Activated CD8-positive, alpha-beta memory T cell treated with anti-CD3 and anti-CD28 coated beads, Interleukin-2, amount 50 U/mL, for 4 hours (primary cell): ENCODE data around the gene SEC11C.

Experiments used
- DNase-seq: peaks from one replicate; pipeline ENCODE4 v3.0.0-alpha.2; 2020

Gene SEC11C

GRCh38 chr18:59145055-59145454 lies 5.4 kb downstream of the SEC11C start:
- DNase-seq = no peak

GRCh38 chr18:59148192-59148591 lies 8.5 kb downstream of the SEC11C start:
- DNase-seq = no peak

DNA sequence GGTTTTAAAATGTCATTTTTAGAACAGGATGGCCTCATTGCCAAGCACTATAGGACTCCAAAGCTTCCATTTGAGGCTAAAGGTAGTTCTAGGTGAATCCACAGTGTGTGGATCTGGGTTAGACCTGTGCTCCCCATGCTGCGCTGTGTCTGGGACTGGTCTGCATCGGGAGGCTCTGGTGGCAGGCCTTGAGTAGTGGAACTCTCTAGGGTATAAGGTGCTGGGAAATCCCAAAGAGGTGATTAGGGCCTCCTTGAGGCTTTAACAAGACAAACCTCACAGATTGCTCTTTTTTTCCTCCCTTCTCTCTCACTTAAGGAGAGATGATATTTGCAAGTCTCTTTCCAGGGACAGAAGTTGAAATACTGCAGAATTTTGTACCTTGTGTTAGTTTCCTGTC lies 9.3 kb downstream of the SEC11C start:
- no peak for DNase-seq

DNA sequence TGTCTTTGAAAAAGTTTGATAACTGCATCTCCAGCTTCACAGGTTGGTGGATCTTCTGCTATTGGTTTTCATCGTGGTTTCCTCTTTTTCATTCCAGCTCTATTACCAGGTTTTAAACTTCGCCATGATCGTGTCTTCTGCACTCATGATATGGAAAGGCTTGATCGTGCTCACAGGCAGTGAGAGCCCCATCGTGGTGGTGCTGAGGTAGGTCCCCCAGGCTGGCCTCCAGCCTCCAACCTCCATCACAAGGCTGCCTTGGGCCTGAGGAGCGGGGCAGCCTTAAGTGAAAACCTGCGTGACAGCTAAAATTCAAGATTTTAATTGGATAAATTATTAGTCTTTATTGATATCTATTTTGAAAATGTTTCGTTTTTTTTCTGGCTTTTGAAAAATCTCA lies 9.7 kb downstream of the SEC11C start:
- no peak for DNase-seq

GRCh38 chr18:59150236-59150635 lies 10.6 kb downstream of the SEC11C start:
- DNase-seq = no peak

- no peak for DNase-seq
Observed at GRCh38 chr18:59155153-59155552, 15.5 kb downstream of the SEC11C start.

DNA sequence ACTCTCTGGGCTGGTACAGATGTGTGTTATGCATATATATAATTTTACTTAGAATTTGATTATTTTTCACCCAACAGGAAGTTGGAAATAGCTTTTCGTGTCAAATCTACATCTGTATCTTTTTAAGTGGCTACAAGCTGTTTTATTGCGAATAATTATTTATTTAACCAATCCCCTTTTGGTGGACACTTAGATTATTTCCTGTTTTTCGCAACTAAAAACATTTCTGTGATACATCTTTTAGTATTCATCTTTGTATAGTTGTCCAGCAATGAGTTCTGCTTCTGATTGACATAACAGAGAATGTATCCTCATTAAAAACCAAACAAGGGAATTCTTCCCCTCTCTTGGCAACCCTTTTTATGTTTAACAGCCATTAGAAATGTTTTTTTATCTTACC lies 16.6 kb downstream of the SEC11C start:
- no peak for DNase-seq

DNA sequence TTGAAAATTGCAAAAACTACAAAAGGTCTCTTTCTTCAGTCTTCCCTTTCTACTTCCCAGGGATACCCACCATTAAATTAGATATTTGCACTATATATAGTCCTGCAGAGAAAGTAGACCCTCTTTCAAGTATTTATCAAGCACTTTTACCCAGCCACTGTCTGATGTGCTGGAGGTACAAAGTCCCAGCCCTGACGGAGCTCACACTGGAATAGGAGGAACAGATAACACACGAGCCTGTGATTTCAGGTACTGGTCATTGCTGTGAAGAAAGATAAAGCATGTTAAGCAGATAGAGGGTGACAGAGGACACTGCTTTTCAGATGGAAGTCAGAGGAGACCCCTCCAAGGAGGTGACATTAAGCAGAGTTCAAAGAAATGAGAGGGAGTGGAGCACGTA lies 19.6 kb downstream of the SEC11C start:
- no peak for DNase-seq

DNA sequence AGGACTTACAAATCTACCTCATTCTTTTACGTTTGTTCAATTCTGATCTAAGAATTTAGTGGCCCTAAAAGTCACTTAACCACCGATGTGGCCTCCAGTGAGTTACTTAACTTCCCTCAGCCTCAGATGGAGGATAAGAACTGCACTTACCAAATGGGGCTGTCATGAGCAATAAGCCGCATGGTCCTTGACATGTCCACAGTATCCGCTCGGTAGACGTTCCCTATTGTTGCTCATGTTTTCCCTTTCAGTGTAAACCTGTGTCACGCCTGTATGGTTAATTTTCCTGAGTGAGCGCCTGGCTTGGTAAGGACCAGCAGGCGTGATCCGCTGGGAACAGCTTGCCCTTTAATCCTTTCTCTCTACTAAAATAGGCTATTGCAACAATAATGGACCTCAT lies 20.3 kb downstream of the SEC11C start:
- DNase-seq = no peak

DNA sequence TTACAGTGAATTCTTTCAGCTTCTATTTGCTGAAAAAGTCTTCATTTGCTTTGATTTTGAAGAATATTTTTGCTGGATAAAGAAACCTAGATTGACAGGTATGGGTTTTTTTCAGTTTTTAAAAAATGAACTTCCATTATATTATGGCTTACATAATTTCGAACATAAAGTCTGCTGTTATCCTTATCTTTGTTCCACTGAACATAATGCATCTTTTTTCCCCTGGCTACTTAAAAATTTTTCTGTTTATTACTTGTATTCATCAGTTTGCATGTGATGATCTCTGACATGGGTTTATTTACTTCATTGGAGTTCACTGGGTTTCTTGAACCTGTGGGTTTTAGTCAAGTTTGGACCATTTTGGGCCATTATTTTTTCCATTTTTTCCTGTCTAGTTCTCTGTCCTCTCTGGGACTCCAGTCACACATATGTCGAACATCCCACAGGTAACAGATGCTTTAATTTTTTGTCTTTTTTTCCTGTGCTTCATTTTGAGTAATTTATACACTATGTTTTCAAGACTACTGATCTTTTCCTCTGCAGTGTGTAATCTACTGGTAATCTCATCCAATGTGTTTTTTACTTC lies 33.1 kb downstream of the SEC11C start:
- no peak for DNase-seq

DNA sequence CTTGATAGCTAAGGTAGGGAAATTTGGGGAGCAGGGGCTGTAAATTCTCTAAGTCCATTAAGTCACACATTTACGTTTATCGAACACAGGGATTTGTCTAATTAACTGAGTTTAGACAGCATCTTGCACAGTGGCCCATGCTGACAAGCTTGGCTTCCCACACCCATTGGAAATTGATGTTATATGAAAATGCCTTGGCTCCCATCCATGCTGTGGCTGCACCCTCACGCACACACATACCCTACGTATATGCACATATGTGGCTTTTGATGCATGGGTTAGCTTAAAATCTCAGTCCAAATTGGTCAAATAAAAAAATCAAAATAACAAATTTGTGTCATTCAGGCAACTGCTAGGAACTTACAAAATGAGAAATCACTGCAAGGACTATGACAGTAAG lies 37.8 kb downstream of the SEC11C start:
- DNase-seq = no peak

- DNase-seq = no peak
Observed at GRCh38 chr18:59180150-59180845, 40.6 kb downstream of the SEC11C start.

DNA sequence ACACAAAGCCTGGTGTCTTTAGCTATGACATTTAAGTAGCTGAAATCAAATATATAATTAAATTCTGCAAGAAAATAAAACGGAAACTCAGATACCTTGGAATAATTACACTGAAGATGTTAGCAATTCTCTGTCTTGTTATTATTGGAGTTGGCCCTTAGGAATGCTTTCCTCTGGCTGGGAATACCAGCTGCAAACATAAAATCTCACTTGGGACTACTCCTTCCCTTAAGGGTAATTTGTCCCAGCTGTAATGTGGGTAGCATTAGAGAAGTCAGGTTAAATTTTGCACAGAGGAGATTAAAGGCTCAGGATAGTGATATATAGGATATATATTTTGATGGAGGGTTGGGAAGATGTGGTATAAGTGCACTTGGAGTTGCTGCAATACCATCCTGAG lies 43.0 kb downstream of the SEC11C start:
- no peak for DNase-seq

DNA sequence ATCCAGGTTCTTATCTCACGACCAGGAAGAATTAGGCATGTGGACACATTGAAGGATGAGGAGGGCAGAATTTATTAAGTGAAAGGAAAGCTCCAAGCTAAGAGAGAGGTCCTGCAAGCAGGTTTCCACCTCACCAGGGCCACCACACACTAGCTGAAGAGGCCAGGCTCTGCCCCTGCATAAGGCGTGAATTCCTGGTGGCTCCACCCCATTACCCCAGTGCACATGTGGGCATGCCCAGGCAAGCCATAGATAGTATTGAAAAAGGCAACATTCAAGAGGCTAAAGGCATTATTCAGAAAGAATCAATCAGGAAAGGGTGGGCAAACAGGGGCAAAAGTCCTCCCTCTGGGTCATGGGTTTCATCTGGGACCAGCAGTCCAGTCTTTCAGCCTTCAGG lies 49.3 kb downstream of the SEC11C start:
- DNase-seq = no peak

GRCh38 chr18:59189746-59190145 lies 50.1 kb downstream of the SEC11C start:
- DNase-seq = no peak

DNA sequence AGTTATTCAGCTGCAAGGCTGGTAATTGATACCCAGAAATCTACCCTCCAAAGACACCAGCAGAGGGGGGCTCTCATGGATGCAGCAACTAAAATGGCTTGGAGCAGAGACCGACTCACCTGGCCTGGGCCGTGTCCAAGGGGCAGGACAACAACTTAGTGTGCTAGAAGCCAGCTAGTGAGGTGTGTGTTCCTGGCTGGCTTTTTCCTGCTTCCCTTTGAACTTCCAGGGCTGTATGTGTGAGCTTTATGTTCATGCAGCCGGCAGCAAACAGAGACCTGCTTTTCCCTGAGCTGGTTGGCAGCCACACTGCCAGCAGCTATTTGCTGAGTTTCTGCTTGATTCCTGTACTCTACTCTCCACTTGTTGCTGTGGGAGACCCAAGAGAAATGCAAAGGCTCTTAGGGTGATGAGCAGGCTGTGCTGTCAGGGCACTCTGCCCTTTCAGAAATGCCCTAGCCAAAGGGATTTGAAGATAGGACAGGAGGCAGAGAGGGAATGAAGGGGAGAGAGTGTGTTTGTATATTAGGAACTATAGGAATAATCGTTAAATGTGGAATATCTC lies 56.6 kb downstream of the SEC11C start:
- no peak for DNase-seq

- DNase-seq = no peak
Observed at GRCh38 chr18:59197636-59198035, 58.0 kb downstream of the SEC11C start.

GRCh38 chr18:59198215-59198614 lies 58.5 kb downstream of the SEC11C start:
- DNase-seq = no peak

- DNase-seq = no peak
Observed at GRCh38 chr18:59200787-59201186, 61.1 kb downstream of the SEC11C start.

DNA sequence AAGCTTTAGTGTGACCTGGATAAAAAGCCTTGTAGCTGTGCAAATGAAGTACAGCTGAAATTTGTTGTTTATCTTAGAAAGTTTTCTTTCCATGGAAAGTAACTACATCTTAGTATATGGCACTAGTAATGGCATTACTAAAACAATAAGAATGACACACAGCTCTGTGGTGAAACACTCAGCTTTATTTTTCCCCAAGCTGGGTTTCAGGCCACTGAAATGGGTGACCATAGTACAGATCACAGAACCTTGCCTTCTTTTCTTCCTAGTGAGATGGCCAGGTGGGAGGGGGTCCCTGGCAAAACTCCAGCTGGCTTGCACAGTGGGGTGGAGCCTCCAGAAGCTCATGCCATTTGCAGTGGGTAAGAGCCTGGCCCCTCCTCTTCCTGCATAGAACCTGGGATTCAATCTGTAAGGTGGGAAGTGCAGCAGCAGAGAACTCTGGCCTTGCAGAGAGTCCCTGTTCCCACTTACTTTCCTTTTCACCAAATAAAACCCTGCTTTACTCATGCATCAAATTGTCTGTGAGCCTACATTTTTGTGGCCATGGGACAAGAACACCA lies 62.7 kb downstream of the SEC11C start:
- no peak for DNase-seq

DNA sequence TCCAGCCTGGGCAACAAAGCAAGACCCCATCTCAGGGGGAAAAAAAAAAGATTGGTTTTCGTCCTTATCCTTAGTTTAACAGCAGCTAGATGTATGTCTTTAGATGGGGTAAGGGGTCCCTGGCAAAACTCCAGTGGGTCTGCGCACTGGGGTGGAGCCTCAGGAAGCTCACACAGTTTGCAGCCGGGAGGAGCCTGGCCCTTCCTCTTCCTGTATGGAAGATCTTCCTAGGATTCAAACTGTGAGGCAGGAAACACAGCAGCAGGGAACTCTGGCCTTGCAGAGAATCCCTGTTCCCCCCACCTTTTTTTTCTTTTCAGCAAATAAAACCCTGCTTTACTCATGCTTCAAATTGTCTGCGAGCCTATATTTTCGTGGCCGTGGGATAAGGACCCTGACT lies 67.8 kb downstream of the SEC11C start:
- DNase-seq = no peak
